ENCODE results near the gene FCRL3. TPM values are rescaled to one million over a fixed set of nuclear protein-coding genes. Genes with fewer than 3 reads are reported as not detected.

FCRL3 gene
- total and polyA plus RNA-seq, 9 donors = 0.04 to 0.19 (median 0.08) TPM; not detected in 5

- Histone ChIP-seq H3K9me3 (replicated peaks; ENCODE audit: control insufficient read depth, low read depth, low read length) (no peaks in the 10 kb centered on the region), H3K4me3 (ENCODE audit: low read length) (no peak overlapping the region), H3K27ac (ENCODE audit: low read length) (no peak overlapping the region), H3K4me1 (ENCODE audit: control insufficient read depth, insufficient read depth, low read length) (no peaks in the 10 kb centered on the region), H3K27me3 (ENCODE audit: control insufficient read depth, insufficient read depth, low read length) (no peaks in the 10 kb centered on the region), H3K36me3 (ENCODE audit: control insufficient read depth, insufficient read depth, low read length) (no peaks in the 10 kb centered on the region)
- no CpG with 5 or more reads among the region's 5 CpGs for WGBS (ENCODE audit: insufficient coverage)
- no peak for DNase-seq
These were observed 17.7 kb downstream of the FCRL3 start for GRCh38 chr1:157682710-157683437.

GRCh38 chr1:157678721-157679120 is 21.8 kb downstream of the FCRL3 start:
- Histone ChIP-seq H3K27me3 (ENCODE audit: control insufficient read depth, insufficient read depth, low read length) (no peaks in the 10 kb centered on the region), H3K4me1 (ENCODE audit: control insufficient read depth, insufficient read depth, low read length) (no peaks in the 10 kb centered on the region), H3K9me3 (replicated peaks; ENCODE audit: control insufficient read depth, low read depth, low read length) (peaks cover 3% of the 10 kb centered on the region), H3K27ac (ENCODE audit: low read length) (no peak overlapping the region), H3K36me3 (ENCODE audit: control insufficient read depth, insufficient read depth, low read length) (no peaks in the 10 kb centered on the region), H3K4me3 (ENCODE audit: low read length) (no peak overlapping the region)
- DNase-seq = no peak
- 79% methylated on average over 2 of the region's 4 CpGs for WGBS (ENCODE audit: insufficient coverage)

- DNase-seq = no peak
- H3K4me1 ChIP-seq (ENCODE audit: control insufficient read depth, insufficient read depth, low read length) = no peaks in the 10 kb centered on the region
- H3K27me3 ChIP-seq (ENCODE audit: control insufficient read depth, insufficient read depth, low read length) = no peaks in the 10 kb centered on the region
- no CpG with 5 or more reads among the region's 1 CpG for WGBS (ENCODE audit: insufficient coverage)
- H3K4me3 ChIP-seq (ENCODE audit: low read length) = no peak overlapping the region
- no peak overlapping the region for H3K27ac ChIP-seq (ENCODE audit: low read length)
- peaks cover 9% of the 10 kb centered on the region for H3K9me3 ChIP-seq (replicated peaks; ENCODE audit: control insufficient read depth, low read depth, low read length)
- no peaks in the 10 kb centered on the region for H3K36me3 ChIP-seq (ENCODE audit: control insufficient read depth, insufficient read depth, low read length)
These were observed 27.6 kb downstream of the FCRL3 start for GRCh38 chr1:157673008-157673407.

- no peaks in the 10 kb centered on the region for H3K4me1 ChIP-seq (ENCODE audit: control insufficient read depth, insufficient read depth, low read length)
- peaks cover 9% of the 10 kb centered on the region for H3K9me3 ChIP-seq (replicated peaks; ENCODE audit: control insufficient read depth, low read depth, low read length)
- H3K4me3 ChIP-seq (ENCODE audit: low read length) = no peak overlapping the region
- no peaks in the 10 kb centered on the region for H3K27me3 ChIP-seq (ENCODE audit: control insufficient read depth, insufficient read depth, low read length)
- no peaks in the 10 kb centered on the region for H3K36me3 ChIP-seq (ENCODE audit: control insufficient read depth, insufficient read depth, low read length)
- no peak for DNase-seq
- no peak overlapping the region for H3K27ac ChIP-seq (ENCODE audit: low read length)
These were observed 28.7 kb downstream of the FCRL3 start for GRCh38 chr1:157671895-157672294.

DNA sequence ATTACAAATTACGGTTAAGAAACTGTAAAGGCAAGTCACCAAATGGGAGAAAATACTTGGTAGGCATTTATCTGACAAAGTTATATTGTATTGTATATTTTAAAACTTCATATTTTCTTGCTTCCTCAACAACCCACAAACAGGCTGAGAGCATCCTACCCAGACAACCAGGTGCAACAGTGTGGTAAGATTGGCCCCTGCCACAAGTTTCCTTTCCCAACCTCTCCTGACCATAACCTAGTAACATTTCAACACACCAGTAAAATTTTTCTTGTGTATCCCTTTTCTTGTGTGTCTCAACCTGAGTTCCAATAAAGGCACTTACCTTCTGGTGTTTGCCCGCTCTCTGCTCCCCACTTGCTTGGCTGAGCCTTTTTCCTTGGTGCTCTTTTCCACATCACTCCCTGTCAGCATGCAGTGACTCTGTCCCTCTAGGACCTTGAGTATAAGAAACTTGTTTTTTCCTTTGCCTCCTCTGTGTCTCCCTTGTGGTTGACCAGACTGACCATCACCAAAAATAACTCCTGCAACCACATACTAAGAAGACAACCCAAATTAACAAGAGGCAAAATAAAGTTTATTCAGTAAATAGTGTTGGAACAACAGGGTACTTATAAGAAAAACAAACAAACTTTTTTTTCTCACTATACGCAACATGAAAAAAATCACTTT is 40.9 kb downstream of the FCRL3 start:
- Histone ChIP-seq H3K4me1 (ENCODE audit: control insufficient read depth, insufficient read depth, low read length) (no peaks in the 10 kb centered on the region), H3K36me3 (ENCODE audit: control insufficient read depth, insufficient read depth, low read length) (no peaks in the 10 kb centered on the region), H3K27ac (ENCODE audit: low read length) (no peak overlapping the region), H3K4me3 (ENCODE audit: low read length) (no peak overlapping the region), H3K9me3 (replicated peaks; ENCODE audit: control insufficient read depth, low read depth, low read length) (no peaks in the 10 kb centered on the region), H3K27me3 (ENCODE audit: control insufficient read depth, insufficient read depth, low read length) (no peaks in the 10 kb centered on the region)
- no CpG with 5 or more reads among the region's 3 CpGs for WGBS (ENCODE audit: insufficient coverage)
- no peak for DNase-seq

- no peak overlapping the region for H3K27ac ChIP-seq (ENCODE audit: low read length)
- no peak for DNase-seq
- H3K9me3 ChIP-seq (replicated peaks; ENCODE audit: control insufficient read depth, low read depth, low read length) = no peaks in the 10 kb centered on the region
- no peaks in the 10 kb centered on the region for H3K4me1 ChIP-seq (ENCODE audit: control insufficient read depth, insufficient read depth, low read length)
- no peaks in the 10 kb centered on the region for H3K27me3 ChIP-seq (ENCODE audit: control insufficient read depth, insufficient read depth, low read length)
- H3K4me3 ChIP-seq (ENCODE audit: low read length) = no peak overlapping the region
- no peaks in the 10 kb centered on the region for H3K36me3 ChIP-seq (ENCODE audit: control insufficient read depth, insufficient read depth, low read length)
- 100% methylated on average over 3 of the region's 3 CpGs for WGBS (ENCODE audit: insufficient coverage)
These were observed 42.0 kb downstream of the FCRL3 start for GRCh38 chr1:157658571-157658970.

- H3K36me3 ChIP-seq (ENCODE audit: control insufficient read depth, insufficient read depth, low read length) = no peaks in the 10 kb centered on the region
- no peak for DNase-seq
- no peak overlapping the region for H3K4me3 ChIP-seq (ENCODE audit: low read length)
- WGBS (ENCODE audit: insufficient coverage) = no CpG with 5 or more reads among the region's 3 CpGs
- no peak overlapping the region for H3K27ac ChIP-seq (ENCODE audit: low read length)
- no peaks in the 10 kb centered on the region for H3K4me1 ChIP-seq (ENCODE audit: control insufficient read depth, insufficient read depth, low read length)
- no peaks in the 10 kb centered on the region for H3K27me3 ChIP-seq (ENCODE audit: control insufficient read depth, insufficient read depth, low read length)
- H3K9me3 ChIP-seq (replicated peaks; ENCODE audit: control insufficient read depth, low read depth, low read length) = no peaks in the 10 kb centered on the region
These were observed 47.1 kb downstream of the FCRL3 start for GRCh38 chr1:157653494-157653873.

DNA sequence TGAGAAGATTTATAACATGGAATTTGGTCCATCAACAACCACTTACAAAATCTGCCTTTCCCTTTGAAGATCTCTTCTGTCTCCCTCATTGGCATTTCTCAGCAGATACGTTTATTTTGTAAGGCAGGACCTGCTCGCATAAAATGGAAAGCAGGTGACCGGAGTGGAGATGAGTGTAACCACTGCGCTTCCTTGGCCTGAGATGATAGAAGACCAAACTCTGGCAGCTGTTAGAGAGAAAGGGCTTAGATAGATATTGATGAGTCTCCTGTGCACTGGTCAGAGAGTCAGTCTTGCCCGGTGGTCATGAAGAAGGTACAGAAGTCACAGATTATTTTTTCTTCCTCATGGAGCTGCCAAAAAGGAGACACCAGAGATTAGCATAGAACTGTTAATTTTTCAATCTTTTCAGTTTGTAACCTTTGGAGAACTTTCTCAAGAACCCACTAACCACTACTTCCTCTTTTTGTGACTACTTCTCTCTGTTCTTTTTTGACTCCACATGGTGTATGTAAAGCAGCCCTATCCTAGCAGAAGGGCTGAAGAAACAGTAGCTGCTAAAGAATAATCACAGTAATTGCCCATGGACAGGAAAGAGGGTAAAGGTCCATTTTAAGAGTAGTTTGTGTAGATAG is 47.6 kb downstream of the FCRL3 start:
- H3K36me3 ChIP-seq (ENCODE audit: control insufficient read depth, insufficient read depth, low read length) = no peaks in the 10 kb centered on the region
- H3K27me3 ChIP-seq (ENCODE audit: control insufficient read depth, insufficient read depth, low read length) = no peaks in the 10 kb centered on the region
- H3K9me3 ChIP-seq (replicated peaks; ENCODE audit: control insufficient read depth, low read depth, low read length) = no peaks in the 10 kb centered on the region
- H3K27ac ChIP-seq (ENCODE audit: low read length) = no peak overlapping the region
- no peak overlapping the region for H3K4me3 ChIP-seq (ENCODE audit: low read length)
- peak; percentile 36 for DNase-seq
- H3K4me1 ChIP-seq (ENCODE audit: control insufficient read depth, insufficient read depth, low read length) = no peaks in the 10 kb centered on the region
- 64% methylated on average over 4 of the region's 5 CpGs for WGBS (ENCODE audit: insufficient coverage)

DNA sequence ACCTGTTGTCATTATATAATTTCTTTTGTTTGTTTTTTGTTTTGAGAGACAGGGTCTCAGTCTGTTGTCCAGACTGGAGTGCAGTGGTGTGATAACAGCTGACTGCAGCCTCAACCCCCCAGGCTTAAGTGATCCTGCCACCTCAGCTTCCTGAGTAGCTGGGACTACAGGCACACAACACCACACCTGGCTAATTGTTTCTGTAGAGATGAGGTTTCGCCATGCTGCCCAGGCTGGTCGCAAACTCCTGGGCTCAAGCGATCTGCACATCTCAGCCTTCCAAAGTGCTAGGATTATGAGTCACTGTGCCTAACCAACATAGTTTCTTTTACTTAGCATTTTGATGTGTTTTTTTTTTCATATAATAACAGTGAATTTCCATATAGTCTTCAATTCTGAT is 52.3 kb downstream of the FCRL3 start:
- H3K27me3 ChIP-seq (ENCODE audit: control insufficient read depth, insufficient read depth, low read length) = no peaks in the 10 kb centered on the region
- H3K9me3 ChIP-seq (replicated peaks; ENCODE audit: control insufficient read depth, low read depth, low read length) = no peaks in the 10 kb centered on the region
- WGBS (ENCODE audit: insufficient coverage) = no CpG with 5 or more reads among the region's 3 CpGs
- H3K27ac ChIP-seq (ENCODE audit: low read length) = no peak overlapping the region
- H3K4me1 ChIP-seq (ENCODE audit: control insufficient read depth, insufficient read depth, low read length) = no peaks in the 10 kb centered on the region
- DNase-seq = no peak
- no peaks in the 10 kb centered on the region for H3K36me3 ChIP-seq (ENCODE audit: control insufficient read depth, insufficient read depth, low read length)
- H3K4me3 ChIP-seq (ENCODE audit: low read length) = no peak overlapping the region

GRCh38 chr1:157646144-157646543 is 54.4 kb downstream of the FCRL3 start:
- DNase-seq = peak; percentile 5
- H3K4me1 ChIP-seq (ENCODE audit: control insufficient read depth, insufficient read depth, low read length) = no peaks in the 10 kb centered on the region
- H3K9me3 ChIP-seq (replicated peaks; ENCODE audit: control insufficient read depth, low read depth, low read length) = no peaks in the 10 kb centered on the region
- H3K4me3 ChIP-seq (ENCODE audit: low read length) = no peak overlapping the region
- H3K27me3 ChIP-seq (ENCODE audit: control insufficient read depth, insufficient read depth, low read length) = no peaks in the 10 kb centered on the region
- no peaks in the 10 kb centered on the region for H3K36me3 ChIP-seq (ENCODE audit: control insufficient read depth, insufficient read depth, low read length)
- H3K27ac ChIP-seq (ENCODE audit: low read length) = no peak overlapping the region
